ENCODE results near the gene ARHGEF19.
A peak's percentile ranks its signal among the peaks of the same experiment; 100 is the strongest.
"Not testable (repeated sequence)": the region's sequence is repeated elsewhere in the genome, so short reads cannot be mapped to it uniquely, and the experiment has no call there.

ARHGEF19 gene

GRCh38 chr1:16181887-16182719 is 30.3 kb downstream of the ARHGEF19 start:
- DNase-seq (ENCODE audit: low spot score): no peak

- DNase-seq (ENCODE audit: low spot score): no peak
Measured at GRCh38 chr1:16180291-16180824, 32.1 kb downstream of the ARHGEF19 start.

GRCh38 chr1:16178596-16179497 is 33.6 kb downstream of the ARHGEF19 start:
- no peak for DNase-seq (ENCODE audit: low spot score)

GRCh38 chr1:16177306-16177705 is 35.1 kb downstream of the ARHGEF19 start:
- DNase-seq (ENCODE audit: low spot score): no peak

- no peak for DNase-seq (ENCODE audit: low spot score)
Measured at GRCh38 chr1:16176653-16177052, 35.8 kb downstream of the ARHGEF19 start.

GRCh38 chr1:16175610-16176553 is 36.6 kb downstream of the ARHGEF19 start:
- DNase-seq (ENCODE audit: low spot score): no peak

- DNase-seq (ENCODE audit: low spot score): no peak
Measured at GRCh38 chr1:16174886-16175598, 37.4 kb downstream of the ARHGEF19 start.

GRCh38 chr1:16174261-16174868 is 38.1 kb downstream of the ARHGEF19 start:
- no peak for DNase-seq (ENCODE audit: low spot score)

- no peak for DNase-seq (ENCODE audit: low spot score)
Measured at GRCh38 chr1:16173447-16174260, 38.8 kb downstream of the ARHGEF19 start.

- no peak for DNase-seq (ENCODE audit: low spot score)
Measured at GRCh38 chr1:16172964-16173446, 39.4 kb downstream of the ARHGEF19 start.

GRCh38 chr1:16172218-16172830 is 40.1 kb downstream of the ARHGEF19 start:
- no peak for DNase-seq (ENCODE audit: low spot score)

GRCh38 chr1:16171314-16172151 is 40.9 kb downstream of the ARHGEF19 start:
- DNase-seq (ENCODE audit: low spot score): no peak

GRCh38 chr1:16170283-16170673 is 42.2 kb downstream of the ARHGEF19 start:
- DNase-seq (ENCODE audit: low spot score): no peak

GRCh38 chr1:16168622-16169360 is 43.7 kb downstream of the ARHGEF19 start:
- no peak for DNase-seq (ENCODE audit: low spot score)

- not testable (repeated sequence) for DNase-seq (ENCODE audit: low spot score)
Measured at GRCh38 chr1:16168144-16168495, 44.3 kb downstream of the ARHGEF19 start.

GRCh38 chr1:16167331-16168143 is 44.9 kb downstream of the ARHGEF19 start:
- DNase-seq (ENCODE audit: low spot score): peak; percentile 67

GRCh38 chr1:16166117-16166516 is 46.3 kb downstream of the ARHGEF19 start:
- no peak for DNase-seq (ENCODE audit: low spot score)
